NCI-H1092 treated with DMSO at 0.1 percent for 48 hours (cell line): ENCODE results near the gene TPO.
A peak's percentile ranks its signal among the peaks of the same experiment; 100 is the strongest.

Experiments used
- DNase-seq: peaks from one replicate; lab custom pipeline; 2025; lab: John Stamatoyannopoulos, UW

TPO gene

DNA sequence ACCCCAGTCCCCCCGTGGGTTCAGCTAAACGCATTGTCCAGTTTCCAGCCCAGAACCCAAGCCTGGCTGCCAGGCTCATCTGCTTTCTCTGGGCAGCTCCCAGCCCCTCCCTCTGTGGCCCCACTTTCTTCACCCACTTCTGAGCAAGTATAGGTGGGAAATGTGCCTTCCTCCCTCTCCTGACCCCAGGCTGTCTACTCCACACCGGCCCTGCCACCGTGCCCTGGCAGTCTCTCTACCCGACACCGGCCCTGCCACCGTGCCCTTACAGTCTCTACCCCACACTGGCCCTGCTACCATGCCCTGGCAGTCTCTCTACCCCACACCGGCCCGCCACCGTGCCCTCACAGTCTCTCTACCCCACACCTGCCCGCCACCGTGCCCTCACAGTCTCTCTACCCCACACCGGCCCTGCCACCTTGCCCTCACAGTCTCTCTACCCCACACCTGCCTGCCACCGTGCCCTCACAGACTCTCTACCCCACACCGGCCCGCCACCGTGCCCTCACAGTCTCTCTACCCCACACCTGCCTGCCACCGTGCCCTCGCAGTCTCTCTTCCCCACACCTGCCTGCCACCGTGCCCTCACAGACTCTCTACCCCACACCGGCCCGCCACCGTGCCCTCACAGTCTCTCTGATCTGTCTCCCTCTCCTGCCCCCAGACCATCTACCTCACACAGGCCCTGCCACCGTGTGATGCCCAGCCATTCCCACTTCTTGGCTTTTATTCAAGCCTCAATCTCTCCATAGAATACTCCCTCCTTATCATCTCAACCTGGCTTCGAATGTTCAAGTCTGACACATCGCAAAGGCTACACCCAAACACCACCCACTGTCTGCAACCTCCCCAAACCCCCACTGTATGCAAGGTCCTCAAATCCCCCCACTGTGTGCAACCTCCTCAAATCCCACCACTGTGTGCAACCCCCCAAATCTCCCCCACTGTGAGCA lies 108.9 kb downstream of the TPO start:
- DNase-seq: no peak

DNA sequence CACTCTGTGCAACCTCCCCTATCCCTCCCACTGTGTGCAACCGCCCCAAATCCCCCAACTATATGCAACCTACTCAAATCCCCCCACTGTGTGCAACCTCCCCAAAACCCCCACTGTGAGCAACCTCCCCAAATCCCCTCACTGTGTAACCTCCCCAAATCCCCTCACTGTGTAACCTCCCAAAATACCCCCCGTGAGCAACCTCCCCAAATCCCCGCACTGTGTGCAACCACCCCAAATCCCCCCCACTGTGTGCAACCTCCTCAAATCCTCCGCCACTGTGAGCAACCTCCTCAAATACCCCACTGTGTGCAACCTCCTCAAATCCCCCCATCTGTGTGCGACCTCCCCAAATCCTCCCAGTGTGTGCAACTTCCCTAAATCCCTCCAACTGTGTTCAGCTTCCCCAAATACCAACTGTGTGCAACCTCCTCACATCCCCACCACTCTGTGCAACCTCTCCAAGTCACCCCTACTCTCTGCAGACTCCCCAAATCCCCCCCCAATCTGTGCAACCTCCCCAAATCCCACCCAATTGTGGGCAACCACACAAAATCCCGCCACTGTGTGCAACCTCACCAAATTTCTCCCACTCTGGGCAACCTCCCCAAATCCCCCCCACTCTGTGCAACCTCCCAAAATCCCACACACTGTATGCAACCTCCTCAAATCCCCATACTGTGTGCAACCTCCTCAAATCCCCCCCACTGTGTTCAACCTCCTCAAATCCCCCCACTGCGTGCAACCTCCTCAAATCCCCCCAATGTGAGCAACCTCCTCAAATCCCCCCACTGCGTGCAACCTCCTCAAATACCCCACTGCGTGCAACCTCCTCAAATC lies 114.1 kb downstream of the TPO start:
- no peak for DNase-seq

DNA sequence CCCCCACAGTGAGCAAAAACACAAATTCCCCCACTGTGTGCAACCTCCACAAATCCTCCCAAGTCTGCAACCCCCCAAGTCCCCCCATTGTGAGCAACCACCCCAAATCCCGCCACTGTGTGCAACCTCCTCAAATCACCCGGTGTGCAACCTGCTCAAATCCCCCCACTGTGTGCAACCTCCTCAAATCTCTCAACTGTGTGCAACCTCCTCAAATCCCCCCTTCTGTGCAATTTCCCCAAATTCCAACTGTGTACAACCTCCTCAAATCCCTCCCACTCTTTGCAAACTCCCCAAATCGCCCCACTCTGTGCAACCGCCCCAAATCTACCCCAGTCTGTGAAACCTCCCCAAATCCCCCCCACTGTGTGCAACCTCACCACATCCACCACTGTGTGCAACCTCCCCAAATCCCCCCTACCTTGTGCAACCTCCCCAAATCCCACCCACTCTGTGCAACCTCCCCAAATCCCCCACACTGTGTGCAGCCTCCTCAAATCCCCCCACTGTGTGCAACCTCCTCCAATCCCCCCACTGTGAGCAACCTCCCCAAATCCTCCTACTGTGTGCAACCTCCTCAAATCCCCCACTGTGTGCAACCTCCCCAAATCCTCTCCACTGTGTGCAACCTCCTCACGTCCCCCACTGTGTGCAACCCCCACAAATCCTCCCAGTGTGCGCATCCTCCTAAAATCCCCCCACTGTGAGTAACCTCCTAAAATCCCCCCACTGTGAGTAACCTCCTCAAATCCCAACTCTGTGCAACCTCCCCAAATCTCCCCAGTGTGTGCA lies 115.2 kb downstream of the TPO start:
- no peak for DNase-seq

DNA sequence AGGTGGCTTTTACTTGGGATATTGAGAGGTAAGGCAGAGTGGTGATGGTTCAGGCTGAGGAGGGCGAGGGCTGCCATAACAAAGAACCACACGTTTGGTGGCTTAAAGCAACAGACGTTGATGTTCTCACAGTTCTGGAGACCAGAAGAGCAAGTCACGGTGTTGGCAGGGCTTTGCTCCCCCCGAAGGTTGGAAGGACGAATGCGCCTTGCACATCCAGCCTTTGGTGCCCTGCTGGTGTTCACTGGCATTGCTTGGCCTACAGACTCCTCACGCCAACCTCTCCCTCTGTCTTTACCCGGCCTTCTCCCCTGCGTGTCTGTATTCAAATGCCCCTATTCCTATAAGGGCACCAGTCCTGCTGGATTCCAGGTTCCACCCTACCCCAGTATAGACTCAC lies 125.4 kb downstream of the TPO start:
- peak; percentile 19 for DNase-seq

DNA sequence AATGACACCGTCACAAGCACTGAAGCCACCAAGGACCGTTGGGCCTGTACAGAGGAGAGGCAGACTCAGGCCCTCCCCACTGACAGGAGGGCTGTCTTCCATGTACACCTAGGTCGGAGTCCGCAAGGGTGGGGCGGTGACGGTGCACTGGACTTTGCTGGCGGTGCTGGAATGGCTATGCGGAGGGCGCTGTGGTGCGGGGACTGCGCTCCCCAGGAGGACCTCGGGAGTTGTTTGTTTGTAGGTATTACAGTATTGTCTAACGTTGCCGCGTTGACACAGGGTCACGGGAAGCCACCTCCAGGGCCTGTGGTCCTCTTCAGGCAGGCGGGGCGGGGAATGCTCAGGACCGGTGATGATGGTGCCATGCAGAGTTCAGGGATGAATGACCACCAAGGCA lies 126.2 kb downstream of the TPO start:
- DNase-seq: no peak

DNA sequence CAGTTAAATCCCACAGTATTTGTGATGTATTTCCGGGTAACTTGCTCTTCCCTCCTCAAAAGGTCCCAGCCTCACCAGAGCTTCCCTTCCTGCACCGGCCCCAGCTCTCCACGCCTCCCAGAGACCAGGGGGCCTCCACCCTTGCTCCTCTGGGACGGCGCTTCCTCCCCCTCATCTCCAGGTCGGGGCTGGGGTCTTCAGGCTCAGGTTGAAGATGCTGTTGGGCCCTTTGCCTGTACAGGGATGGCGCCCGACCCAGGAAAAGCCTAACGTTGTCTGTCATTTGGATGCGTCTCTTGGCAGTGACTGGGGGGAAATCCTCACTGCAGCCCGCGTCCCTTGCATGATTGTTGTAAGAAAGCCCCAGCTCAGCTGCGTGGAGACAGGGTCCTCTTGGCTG lies 126.7 kb downstream of the TPO start:
- no peak for DNase-seq

DNA sequence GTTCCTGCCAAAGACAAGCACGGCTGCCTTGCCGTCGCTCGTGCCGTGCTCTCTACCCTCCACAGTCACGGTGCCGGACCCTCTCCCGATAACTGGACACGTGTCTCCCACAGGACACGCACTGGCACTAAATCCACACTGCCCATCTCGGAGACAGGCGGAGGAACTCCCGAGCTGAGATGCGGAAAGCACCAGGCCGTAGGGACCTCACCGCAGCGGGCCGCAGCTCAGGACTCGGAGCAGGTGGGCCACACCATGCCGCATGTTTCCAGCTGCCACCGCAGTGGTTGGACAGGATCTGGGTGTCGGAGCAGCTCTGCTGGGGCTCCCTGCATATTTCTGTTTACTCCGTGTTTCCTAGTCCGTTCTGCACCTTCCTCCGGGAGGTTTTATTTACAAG lies 127.2 kb downstream of the TPO start:
- DNase-seq: peak; percentile 28

DNA sequence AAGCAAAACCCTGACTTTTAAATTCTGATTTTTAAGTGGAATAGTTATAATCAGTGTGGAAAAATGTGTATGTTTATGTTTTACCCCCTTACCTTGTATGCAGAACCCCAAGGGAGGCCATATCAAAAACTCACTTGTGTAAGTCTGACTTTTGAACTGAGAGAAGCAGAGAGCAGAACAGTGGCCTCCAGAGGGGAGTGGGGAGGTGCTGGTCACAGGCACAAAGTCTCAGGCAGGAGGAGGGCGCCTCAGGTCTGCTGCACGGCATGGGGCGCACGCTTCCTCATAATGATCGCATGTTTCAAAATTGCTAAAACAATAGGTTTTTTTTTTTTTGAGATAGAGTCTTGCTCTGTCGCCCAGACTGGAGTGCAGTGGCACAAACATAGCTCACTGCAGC lies 127.8 kb downstream of the TPO start:
- DNase-seq: peak; percentile 28

DNA sequence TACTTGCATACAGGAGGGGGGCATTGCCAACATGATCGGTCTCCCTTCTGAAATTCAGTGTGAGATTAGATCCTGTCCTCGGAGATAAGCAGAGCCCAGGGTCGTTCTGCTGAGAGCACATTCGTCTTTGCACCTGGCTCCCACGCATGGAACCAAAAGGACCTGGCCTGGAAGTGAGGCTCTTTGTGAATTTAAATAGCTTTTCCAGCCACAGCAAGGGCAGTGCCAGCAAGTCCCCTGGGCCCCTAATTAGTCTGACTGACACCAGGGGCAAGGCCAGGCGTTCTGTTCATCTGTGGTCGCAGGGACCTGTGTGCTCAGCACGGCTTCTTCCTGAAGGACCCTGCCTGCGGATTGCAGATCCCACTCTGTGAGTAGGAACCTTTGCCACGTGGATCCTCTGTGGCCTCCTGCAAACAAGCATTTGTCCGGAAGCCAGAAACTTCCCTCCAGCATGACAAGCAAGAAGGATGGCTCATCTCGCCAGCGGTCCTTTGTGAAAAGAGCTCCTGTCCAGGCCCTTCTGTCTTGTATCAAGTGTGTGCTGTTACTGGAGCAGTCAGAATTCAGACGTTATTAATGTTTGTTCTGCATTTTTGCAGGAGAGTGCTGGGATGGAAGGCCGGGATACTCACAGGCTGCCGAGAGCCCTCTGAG lies 128.7 kb downstream of the TPO start:
- DNase-seq: peak; percentile 68

DNA sequence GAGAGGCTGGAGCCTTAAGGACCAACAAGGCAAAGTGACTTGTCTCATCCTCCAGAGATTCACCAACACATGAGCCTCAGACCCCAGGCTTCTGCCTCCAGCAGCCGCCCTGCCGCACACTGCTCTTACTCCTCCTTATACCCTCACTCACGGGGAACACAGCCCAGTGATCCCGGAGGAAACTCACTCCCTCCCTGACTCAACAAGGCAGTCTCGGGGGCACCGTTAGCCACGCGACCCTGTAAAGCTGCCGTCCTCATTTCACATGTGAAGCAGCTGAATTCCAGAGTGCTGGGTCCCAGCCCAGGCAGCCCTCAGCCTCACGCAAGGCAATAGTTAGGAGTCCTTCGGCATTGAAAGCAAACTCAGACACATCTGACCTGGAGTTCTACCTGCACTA lies 129.7 kb downstream of the TPO start:
- no peak for DNase-seq

DNA sequence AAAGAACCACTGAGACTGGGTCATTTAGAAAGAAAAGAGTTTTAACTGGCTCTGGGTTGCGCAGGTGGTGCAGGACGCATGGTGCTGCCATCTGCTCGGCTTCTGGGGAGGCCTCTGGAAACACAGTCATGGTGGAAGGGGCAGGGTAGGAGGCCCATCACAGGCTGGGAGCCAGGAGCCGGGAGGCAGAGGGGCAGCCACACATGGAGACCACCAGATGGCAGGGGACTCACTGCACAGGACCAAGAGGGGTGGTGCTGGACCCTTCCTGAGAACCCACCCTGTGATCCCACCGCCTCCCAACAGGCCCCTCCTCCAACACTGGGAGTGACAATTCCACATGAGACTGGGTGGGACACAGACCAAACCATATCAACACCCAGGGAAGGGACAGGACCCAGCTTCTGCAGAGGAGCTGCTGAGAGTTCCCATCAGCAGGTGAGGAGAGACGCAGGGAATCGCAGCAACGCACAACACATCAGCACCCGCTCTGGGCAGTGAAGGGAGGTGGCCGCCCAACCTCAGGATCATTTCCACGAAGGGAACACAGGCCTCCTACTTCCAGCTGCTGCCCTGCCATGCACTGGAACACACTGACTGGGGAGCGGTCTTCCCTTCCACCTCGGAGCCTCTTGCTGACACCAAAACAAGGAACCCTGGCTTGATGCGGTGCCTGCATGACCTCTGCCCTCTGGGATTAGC lies 130.7 kb downstream of the TPO start:
- DNase-seq: no peak

DNA sequence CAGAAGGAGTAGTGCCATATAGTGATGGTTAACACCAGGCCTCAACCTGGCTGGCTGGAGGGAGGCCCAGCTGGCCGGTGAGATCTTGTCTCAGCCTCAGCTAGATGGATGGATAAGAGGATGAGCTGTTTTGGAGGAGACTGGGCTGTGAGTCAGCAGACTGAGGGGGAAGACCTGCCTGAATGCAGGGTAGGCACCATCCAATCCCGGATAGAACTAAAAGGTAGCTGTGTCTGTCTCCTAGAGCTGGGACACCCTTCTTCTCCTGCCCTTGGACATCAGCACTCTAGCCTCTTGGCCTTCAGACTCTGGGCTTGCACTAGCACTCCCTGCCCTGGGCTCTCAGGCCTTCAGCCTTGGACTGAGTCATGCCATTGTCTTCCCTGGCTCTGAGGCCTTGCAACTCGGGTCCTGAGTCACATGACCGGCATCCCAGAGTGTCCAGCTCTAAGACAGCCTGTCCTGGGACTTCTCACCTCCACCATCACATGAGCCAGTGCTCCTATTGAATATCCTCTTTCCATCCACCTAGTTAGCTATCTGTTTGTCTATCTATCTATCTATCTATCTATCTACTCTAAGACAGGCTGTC lies 131.3 kb downstream of the TPO start:
- no peak for DNase-seq

DNA sequence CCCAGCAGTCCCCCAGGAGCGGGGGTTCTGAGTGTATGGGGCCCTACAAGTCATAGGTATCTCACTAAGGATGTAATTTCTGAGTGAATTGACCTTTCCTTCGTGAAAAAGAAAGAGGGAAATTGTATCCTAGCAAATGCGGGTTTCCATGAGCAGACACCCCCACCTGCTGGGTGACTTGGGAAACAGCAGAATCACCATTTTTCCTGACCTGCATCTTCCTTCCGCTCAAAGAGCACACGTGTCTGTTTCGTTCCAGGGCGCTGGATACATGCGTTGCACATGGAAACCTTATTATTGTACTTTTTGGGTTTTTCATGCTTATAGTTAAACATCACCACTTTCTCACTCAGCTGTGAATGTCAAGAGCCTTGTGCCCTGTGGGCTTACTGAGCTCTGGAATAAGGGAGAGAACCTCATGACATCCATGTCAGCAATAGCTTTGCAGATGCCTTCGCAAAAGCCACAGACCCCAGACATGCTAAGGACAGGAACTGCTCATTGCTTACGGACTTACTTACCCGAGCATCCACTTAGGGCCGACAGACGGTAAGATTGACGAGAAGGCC lies 132.8 kb downstream of the TPO start:
- DNase-seq: peak; percentile 35

DNA sequence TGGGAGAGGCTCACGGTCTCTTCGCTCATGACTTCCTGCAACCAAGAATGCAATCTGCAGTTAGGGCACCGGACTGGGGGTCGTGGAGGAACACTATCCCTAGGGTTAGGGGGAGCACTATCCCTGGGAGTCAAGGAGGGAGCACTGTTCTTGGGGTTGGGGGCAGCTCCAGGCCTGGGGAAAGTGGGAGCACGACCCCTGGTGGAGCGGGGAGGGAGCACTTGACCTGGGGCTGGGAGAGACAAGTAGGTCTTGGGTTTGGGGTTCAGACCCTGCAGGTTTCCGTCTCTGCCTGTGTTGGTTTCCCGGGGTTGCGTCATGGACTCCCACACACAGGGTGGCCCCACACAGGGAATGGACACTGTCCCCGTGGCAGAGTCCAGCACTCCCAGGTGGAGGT lies 133.6 kb downstream of the TPO start:
- DNase-seq: no peak

DNA sequence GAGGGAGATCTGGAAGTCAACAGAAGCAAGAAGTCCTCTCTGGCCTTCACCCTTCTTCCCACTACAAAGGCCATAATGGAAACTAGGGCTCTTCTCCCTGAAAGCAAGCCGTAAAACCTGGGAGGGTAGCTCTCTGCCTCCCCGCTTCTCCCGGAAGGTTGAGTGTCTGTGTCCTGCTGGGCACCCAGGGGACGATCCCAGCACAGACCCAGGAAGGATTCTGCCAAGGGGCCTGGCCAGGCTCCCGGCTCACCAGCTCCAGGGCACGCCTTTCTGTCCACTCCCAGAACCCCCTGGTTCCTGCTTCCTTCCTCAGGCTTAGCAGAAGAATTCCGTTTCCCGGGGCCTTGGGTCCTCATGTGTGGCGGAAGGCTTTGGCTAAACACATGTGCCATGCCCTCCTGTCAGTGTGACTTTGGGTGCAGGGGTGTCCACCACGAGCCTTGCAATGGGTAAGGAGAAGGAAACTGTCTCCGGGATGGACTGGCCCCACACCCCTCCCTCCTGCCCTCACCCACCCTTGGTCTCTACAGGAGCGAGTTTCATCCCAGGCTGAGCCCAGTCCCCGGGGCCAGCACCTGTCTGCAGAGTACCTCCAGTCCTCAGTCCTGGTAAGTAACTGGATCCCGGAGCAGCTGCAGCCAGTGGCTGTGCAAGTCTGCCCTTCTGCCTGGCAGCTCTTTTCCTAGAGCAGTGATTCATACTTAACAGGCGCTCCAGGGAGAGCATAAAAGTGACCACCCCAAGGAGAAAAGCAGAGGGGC lies 135.8 kb downstream of the TPO start:
- no peak for DNase-seq

DNA sequence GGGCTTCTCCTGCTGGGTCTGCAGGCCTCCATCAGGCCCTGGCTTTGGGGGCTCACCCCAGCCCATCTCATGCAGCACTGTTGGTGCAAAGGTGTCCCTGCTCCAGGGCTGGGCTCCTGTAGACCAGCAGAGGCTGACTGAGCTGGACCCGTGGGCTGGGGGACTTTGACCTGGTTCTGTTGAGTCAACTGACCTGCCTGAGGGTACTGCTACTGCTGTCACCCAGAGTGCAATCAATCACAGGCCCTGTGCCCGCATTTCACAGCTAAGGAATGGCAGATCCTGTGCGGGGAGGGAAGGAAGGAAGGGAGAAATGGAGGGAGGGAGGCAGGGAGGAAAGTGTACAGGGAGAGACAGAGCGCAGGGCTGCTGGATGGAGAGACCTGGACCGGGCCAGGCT lies 136.8 kb downstream of the TPO start:
- DNase-seq: no peak

DNA sequence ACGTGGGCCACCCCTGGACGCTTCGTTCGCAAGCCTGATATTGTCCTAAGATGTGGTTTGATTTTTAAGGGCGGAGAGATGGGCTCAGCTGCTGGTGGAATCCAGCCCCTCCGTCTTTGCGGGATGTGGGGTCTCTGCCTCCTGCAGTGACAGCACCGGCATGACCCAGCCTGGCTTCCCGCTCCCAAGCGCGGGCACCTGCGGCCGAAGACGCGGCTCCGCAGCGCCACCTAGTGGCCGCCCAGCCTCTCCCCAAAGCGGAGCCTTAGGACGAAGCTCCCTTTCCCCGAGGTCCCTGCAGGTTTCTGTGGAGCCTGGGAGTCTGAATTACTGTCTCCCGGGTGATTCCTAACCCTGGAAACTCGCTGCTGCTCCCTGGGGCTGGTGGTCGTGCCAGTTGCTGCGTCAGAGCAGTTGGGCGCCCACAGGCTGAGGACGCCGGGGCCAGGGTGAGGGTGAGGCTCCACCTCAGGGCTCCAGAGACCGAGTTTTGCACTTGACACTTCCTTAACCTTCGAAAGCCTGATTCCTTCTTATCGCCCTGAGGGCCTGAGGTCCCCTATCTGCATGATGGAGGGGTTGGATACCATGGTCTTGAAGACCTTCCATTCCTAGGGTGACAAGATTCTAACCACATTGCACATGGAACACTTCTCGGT lies 137.5 kb downstream of the TPO start:
- DNase-seq: peak; percentile 39

DNA sequence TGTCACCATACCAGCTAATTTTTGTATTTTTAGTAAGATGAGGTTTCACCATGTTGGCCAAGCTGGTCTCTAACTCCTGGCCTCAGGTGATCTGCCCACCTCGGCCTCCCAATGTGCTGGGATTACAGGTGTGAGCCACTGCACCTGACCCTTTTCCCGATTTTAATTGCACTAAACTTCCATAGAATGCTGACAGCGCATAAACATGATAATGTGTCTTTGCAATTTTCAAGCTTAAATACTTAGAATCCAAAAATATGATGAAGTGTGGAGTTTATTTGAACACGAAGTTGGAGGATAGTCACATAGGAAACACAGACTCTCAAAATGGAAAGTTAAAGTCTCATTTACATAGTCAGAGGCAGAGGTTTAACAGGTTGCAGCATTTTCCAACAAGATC lies 138.6 kb downstream of the TPO start:
- no peak for DNase-seq

DNA sequence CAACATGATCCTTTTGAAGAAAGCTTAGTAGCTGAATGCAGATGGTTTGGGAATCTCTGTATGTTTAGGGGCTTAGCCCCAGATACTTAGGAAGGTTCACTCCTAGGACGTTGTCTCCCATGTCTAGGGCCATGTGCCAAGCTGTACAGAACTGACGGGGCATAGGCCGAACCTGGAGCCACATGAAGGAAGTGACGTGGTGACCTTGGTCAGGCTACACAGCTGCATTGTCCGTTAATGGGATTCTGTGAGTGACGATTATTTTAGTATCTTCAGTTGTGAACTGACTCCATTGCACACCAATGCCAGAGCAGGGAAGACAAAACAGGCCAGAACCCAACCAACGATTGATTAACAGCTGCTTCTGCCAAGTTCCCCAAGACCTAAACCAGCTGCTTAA lies 139.3 kb downstream of the TPO start:
- no peak for DNase-seq
